Amniotic stem cell (primary cell): Measurements from ENCODE around the gene AP1S2.
"Not testable (repeated sequence)": the region's sequence is repeated elsewhere in the genome, so short reads cannot be mapped to it uniquely, and the experiment has no call there.

Source experiments
- DNase-seq: peaks from one replicate; lab custom pipeline; 2025; lab: John Stamatoyannopoulos, UW

The AP1S2 gene

DNA sequence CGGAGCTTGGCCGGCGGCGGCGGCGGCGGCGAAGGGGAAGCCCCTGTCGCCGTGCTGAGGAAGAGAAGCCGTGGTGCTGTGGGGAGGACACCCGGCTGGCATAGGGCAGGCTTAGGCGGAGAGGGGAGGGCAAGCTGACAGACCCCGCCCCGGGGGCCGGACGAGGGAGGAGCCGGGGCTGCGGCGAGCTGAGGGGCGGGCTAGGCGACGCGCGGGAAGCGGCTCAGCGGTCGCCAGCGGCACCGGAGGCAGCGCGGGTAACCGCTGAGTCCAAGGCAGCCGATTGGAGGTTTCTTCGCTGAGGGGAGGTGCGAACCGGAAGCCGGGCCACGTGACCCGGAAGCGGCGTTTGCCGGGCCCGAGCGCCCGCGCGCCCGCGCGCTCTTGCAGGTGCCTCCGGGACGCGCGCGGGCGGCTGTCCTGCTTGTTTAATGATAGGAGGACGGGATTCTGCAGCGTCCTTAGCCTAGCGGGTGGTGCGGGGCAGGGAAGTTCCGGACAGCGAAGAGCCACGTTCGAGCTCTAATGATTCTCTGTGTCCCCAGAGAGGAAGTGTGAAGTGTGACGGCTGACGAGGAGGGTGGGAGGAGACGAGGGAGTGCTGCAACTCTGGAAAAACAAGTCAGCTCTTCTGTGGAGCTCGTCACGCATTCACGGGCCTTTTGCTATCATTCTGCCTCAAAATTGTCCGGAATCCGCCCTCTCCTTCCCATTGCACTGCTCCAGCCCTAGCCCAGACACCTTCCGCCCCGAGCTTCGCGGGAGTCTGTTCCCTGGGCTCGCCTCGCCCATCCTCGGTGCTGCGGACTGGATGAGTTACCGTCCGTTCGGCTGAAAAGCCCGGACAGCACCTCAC lies at the start of gene AP1S2:
AP1S2 (minus strand) TSS at position 102 of the 856 bp plus-strand sequence. CDS start 2,289 bp downstream, outside the sequence.
- DNase-seq: peak; percentile 93

GRCh38 chrX:15903186-15903681 lies 48.6 kb upstream of the AP1S2 start:
- no peak for DNase-seq

GRCh38 chrX:15895334-15895733 lies 40.7 kb upstream of the AP1S2 start:
- no peak for DNase-seq

DNA sequence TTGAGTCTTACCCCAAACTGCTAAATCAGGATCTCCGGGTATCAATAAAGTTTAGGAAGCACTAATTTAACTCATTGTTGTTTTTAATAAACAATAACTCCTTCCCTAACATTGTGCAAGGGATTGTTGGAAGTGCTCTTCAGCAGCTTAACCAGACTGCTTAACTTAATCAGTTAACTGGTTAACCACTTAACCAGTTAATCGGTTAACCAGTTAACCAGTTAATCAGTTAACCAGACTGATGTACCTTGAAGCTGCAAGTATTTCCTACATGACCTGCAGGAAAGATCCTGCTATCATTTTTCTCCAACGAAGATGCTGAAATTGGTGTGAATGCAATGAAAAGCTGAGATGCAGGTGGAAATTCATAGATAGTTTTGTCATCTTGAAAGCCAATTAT lies 40.1 kb upstream of the AP1S2 start:
- DNase-seq: no peak

- no peak for DNase-seq
These were observed 35.9 kb upstream of the AP1S2 start for GRCh38 chrX:15890463-15890862.

DNA sequence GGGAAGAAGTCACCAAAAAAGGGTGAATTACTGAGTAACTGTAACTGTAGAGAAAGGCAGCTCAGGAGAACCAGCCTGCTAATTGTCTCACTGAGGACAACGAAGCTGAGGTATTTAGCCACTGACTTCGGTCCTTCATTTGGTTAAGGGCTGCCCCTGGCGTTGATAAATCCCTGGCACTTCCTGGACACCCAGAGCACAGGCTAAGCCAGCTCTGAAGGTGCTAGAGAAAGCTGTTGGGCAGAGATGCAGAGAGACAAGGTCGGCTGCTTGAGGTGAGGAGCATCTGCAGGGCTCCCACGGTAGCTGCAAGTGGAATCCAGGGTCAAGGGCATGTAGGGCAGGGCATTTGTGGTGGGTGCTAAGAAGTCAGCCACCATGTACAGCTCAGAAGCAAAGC lies 33.4 kb upstream of the AP1S2 start:
- no peak for DNase-seq

DNA sequence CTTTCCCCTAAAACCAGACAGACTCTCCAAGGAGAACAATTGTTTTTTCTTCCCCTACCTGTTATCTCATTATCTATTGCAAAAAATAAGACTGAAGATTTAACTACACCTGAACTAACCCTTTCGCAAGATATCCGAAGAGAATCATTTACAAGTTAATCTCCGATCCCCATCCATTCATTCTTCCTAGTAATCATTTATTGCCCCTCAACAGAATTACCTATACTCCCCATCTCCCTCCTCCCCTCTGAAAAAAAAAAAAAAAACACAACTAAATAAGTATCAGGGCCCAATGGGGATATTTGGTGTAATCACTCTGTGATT lies 28.9 kb upstream of the AP1S2 start:
- DNase-seq: no peak

DNA sequence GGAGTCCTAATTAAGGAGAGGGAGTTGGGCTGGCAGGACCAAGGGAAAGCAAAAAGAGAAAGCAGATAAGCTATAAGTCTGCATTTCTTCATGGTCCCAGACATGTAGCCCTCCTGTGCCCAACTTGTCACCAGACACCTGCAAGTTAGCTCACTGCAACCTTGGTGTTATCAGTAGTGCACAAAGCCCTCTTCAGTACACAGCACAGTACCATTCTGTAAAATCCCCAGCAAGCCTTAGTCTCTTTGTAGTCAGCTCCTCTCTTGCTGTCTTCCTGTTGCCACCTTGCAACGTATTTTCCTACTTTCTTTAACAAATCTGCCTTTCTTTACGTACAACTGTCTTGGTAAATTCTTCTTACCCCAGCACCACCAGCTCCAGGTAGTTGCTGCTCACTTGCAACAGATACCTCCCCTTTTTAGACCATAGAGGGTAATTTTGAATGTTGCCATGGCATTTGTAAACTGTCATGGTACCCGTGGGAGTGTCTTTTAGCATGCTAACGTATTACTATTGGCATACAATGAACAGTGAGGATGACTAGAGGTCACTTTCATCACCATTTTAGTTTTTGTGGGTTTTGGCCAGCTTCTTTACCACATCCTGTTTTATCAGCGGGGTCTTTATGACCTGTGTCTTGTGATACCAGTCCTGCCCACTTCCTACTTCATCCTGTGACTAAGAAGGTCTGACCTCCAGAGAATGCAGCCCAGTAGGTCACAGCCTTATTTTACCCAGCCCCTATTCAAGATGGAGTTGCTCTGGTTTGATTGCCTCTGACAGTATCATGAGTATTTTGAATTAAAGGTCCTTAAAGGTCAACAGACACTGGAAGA lies 28.3 kb upstream of the AP1S2 start:
- DNase-seq: no peak

- DNase-seq: no peak
These were observed 26.8 kb upstream of the AP1S2 start for GRCh38 chrX:15881381-15881897.

DNA sequence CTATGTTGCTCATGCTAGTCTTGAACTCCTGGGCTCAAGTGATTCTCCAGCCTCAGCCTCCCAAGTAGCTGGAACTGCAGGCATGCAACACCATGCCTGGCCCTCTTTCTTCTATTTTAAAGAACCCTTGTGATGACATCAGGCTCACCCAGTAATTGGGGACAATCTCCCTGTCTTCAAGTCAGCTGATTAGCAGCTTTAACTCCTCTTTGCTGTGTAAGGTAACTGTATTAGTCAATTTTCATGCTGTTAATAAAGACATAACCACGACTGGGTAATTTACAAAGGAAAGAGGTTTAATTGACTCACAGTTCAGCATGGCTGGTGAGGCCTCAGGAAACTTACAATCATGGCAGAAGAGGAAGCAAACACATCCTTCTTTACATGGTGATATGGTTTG lies 23.3 kb upstream of the AP1S2 start:
- not testable (repeated sequence) for DNase-seq

DNA sequence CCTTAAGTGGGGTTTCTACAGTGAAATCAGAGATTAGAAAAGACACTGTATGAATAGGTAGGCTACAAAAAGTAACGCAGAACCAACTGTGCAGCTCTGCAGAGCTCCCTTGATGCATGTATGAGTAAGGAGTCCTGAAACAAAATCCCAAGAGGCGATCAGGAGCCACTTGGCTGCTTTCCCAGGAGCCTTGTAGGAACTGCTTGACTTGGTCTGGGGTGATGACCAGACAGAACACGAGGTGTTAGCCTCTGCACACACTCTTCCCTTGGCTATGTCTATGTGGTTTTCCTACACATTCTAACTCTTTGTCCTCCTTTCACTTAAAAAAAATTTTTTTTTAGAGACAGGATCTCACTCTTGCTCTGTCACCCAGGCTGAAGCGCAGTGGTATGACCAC lies 22.8 kb upstream of the AP1S2 start:
- DNase-seq: no peak

GRCh38 chrX:15874672-15875071 lies 20.1 kb upstream of the AP1S2 start:
- DNase-seq: no peak

DNA sequence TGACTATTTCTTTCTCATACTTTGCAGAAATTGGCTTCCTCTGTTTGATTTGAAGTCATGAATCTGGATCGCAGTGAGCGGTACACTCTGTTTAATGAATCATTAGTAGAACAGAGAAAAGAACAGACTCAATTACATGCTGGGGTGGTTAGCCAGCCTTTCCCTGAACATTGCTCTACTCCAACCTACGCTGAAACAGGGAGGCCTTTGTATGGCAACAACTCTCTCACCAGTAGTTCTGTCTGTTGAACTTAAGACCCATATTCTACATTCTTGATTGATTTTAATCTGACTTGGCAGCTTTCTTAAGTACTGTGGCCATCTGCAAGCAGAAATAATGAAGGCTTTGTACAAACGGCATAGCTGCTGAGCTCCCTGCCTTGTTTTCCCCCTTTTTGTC lies 19.0 kb upstream of the AP1S2 start:
- DNase-seq: no peak

GRCh38 chrX:15870310-15870709 lies 15.7 kb upstream of the AP1S2 start:
- DNase-seq: no peak

- no peak for DNase-seq
These were observed 15.1 kb upstream of the AP1S2 start for GRCh38 chrX:15869695-15870094.

DNA sequence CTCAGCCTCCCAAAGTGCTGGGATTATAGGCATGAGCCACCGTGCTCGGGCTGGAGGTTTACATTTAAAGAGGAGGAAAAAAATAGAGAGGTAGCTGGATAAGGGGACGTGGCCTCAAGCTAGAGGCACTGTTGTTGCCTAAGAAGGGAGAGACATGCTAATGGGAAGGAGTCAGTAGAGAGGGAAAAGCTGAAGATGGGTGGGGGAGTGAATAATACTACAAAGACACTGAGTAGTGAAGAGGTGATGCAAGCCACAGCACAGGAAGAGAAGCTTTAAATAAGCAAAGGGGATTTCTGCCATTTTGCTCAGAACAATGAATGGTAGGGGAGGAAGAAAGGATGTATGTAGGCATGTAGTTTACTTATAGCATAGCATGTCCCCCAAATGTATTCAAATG lies 11.5 kb upstream of the AP1S2 start:
- DNase-seq: no peak

DNA sequence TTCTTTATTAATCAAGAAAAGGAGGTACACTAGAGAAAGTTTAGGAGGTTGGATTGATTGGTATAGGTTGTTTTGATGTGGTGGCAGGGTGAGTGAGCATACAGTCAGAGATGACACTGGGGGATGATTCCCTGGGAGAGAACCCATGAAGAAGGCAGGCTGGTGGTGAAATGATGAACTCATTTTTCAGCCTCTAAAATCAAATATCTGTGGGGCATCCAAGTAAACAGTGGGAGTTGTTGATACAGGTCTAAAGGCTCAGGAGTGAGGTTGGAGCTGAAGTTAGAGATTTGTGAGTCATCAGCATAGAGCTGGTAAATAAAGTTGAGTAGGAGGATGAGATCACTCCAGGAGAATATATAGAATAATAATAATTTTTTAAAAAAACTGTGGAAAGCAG lies 10.0 kb upstream of the AP1S2 start:
- DNase-seq: no peak

DNA sequence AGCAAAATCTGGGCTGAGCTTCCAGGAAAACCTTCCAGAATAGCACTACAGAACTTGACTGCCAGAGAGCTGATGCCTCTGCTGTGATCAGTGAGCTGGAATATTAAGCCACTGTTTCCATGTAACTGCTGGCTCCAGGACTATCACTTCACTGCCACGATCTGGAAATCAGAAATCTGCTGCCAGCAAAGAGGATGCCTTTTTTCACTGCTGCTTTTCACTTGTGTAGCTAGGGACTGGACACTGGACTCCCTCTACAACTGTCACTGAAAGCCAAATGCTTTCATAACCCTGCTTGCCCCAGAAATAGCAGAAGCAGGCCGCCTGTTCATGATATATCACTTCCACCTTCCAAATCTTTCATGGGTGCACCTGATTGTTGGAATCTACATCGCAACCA lies 9.4 kb upstream of the AP1S2 start:
- no peak for DNase-seq

DNA sequence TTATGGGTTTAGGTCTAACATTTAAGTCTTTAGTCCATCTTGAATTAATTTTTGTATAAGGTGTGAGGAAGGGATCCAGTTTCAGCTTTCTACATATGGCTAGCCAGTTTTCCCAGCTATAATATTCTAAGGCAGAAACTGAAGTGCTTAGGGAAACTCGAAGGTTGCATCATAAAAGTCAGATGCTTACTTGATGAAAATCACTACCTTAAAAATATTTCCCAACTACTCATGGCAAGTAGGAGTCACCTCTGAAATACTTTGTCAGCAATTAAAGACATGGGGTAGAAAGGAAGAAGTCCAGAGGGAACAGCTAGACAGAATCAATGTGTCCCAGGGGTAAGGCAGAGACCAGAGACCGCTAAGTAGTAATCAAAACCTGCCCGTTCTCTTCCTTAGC lies 6.3 kb upstream of the AP1S2 start:
- no peak for DNase-seq

GRCh38 chrX:15858051-15858450 lies 3.4 kb upstream of the AP1S2 start:
- no peak for DNase-seq

DNA sequence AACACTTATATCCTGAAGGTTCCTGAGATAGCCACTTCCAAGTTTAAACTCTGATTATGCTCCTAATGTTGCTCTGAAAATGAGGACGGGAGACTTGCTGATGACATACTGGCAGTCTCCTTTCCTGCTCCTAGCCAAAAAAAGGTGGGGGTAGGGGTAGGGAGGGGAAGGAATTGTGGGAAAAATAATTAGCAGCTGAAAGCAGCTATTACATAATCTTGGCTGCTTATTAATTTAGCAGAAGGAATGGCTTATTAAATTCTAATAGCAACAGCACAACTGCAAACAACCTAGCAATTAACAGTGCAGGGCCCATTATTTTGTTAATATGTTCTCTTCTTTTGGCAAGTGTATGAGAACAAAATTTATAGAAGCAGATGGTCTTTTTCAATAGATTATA lies 2.0 kb upstream of the AP1S2 start:
- no peak for DNase-seq

DNA sequence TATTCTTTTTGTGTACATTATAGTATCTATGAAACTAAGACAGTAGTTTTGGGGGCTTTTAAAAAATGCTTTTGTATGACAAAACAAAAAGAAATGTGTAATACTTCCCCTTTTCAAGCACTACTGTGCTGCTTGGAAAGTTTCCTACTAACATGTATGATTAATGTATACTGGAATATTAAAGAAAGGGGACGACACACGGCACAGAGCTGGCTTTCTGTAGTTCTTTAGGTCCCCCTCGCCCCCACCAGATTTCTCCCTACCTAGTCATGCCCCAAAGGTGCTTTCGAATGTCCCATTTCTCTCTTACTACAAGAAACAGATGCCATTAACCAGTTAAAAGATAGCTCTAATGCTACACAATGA lies 1.6 kb upstream of the AP1S2 start:
- no peak for DNase-seq

GRCh38 chrX:15855568-15856221 lies 1.1 kb upstream of the AP1S2 start:
- DNase-seq: no peak
